GM12878 (cell line): ENCODE results near the gene KRTAP9-4.

Experiments
- BACH1 ChIP-seq: fragments of 450-650 bp; IDR thresholded peaks from 2 replicates; pipeline ENCODE4 v1.6.1; 2017; ENCODE audit warnings: mild to moderate bottlenecking, borderline replicate concordance
- BRCA1 ChIP-seq: IDR thresholded peaks from 2 replicates; pipeline ENCODE4 v1.6.1; 2011; ENCODE audit warnings: low read depth, low read length, improper control_type of control experiment
- CREM ChIP-seq: IDR thresholded peaks from 2 replicates; pipeline ENCODE4 v1.6.1; 2014; ENCODE audit warnings: antibody characterized with exemption, low read depth
- FOS ChIP-seq: IDR thresholded peaks from 3 replicates; pipeline ENCODE4 v1.6.1; 2011; ENCODE audit warnings: borderline replicate concordance; ENCODE audit not compliant: insufficient read length; ENCODE audit errors: extremely low read depth
- NR2C2 ChIP-seq: IDR thresholded peaks from 2 replicates; pipeline ENCODE4 v1.6.1; 2011; ENCODE audit warnings: borderline replicate concordance, low read depth; ENCODE audit not compliant: control insufficient read depth, insufficient read length
- NRF1 ChIP-seq: conservative IDR thresholded peaks from 2 replicates; pipeline ENCODE4 v1.6.1; 2011; ENCODE audit warnings: mild to moderate bottlenecking, low read depth, low read length, improper control_type of control experiment
- POLR2A ChIP-seq: IDR thresholded peaks from 2 replicates; pipeline ENCODE4 v1.6.1; 2011; ENCODE audit warnings: low read depth, mild to moderate bottlenecking, low read length
- POLR2AphosphoS5 ChIP-seq: IDR thresholded peaks from 2 replicates; pipeline ENCODE4 v1.6.1; 2011; ENCODE audit warnings: mild to moderate bottlenecking, low read length, inconsistent platforms
- RB1 ChIP-seq: fragments of 450-650 bp; formaldehyde crosslinking; IDR thresholded peaks from 2 replicates; pipeline ENCODE4 v1.6.1; 2017; ENCODE audit warnings: mild to moderate bottlenecking, borderline replicate concordance
- SP1 ChIP-seq: IDR thresholded peaks from one replicate; pipeline ENCODE4 v1.6.1; 2011; ENCODE audit warnings: low read depth, low read length
- STAT1 ChIP-seq: fragments of 450-650 bp; conservative IDR thresholded peaks from 2 replicates; pipeline ENCODE4 v1.6.1; 2014; ENCODE audit warnings: antibody characterized with exemption, mild to moderate bottlenecking
- TAF1 ChIP-seq: IDR thresholded peaks from 2 replicates; pipeline ENCODE4 v1.6.1; 2011; ENCODE audit warnings: mild to moderate bottlenecking, low read depth, low read length, borderline replicate concordance
- TF ChIP-seq, protein P1 (sequence below): fragments of 450-650 bp; IDR thresholded peaks from 2 replicates; pipeline ENCODE4 v1.6.1; 2018; ENCODE audit warnings: mild to moderate bottlenecking, low read depth, moderate library complexity; ENCODE audit not compliant: partially characterized antibody
- TF ChIP-seq, protein P2 (sequence below): IDR thresholded peaks from 2 replicates; pipeline ENCODE4 v1.6.1; 2012; ENCODE audit warnings: mild to moderate bottlenecking, low read depth, low read length

DNA sequence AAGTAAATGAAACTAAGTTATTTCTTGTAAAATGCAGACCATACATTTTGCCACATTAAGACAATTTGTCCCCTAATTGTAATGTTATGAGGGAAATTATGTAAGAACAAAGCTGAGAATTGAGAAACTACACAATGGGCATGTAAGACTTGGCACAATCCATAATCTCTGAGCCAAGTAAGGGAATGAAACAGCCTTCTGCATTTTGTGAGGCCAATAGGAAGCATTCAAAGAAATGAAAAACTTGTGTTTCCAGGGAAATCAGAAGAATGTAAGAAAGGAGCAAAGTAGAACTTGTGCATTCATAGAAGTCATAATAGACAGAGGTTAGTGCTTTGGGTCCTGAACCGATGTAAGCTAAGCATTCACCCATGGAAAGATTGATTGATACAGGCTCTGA is 1.8 kb downstream of the KRTAP9-4 start:
- TF ChIP-seq RB1 = no peak
- TF ChIP-seq CREM = no peak
- TF ChIP-seq, protein P1, sequence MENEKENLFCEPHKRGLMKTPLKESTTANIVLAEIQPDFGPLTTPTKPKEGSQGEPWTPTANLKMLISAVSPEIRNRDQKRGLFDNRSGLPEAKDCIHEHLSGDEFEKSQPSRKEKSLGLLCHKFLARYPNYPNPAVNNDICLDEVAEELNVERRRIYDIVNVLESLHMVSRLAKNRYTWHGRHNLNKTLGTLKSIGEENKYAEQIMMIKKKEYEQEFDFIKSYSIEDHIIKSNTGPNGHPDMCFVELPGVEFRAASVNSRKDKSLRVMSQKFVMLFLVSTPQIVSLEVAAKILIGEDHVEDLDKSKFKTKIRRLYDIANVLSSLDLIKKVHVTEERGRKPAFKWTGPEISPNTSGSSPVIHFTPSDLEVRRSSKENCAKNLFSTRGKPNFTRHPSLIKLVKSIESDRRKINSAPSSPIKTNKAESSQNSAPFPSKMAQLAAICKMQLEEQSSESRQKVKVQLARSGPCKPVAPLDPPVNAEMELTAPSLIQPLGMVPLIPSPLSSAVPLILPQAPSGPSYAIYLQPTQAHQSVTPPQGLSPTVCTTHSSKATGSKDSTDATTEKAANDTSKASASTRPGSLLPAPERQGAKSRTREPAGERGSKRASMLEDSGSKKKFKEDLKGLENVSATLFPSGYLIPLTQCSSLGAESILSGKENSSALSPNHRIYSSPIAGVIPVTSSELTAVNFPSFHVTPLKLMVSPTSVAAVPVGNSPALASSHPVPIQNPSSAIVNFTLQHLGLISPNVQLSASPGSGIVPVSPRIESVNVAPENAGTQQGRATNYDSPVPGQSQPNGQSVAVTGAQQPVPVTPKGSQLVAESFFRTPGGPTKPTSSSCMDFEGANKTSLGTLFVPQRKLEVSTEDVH = no peak
- TF ChIP-seq NR2C2 = no peak
- TF ChIP-seq NRF1 = no peak
- TF ChIP-seq FOS = no peak
- TF ChIP-seq, protein P2, sequence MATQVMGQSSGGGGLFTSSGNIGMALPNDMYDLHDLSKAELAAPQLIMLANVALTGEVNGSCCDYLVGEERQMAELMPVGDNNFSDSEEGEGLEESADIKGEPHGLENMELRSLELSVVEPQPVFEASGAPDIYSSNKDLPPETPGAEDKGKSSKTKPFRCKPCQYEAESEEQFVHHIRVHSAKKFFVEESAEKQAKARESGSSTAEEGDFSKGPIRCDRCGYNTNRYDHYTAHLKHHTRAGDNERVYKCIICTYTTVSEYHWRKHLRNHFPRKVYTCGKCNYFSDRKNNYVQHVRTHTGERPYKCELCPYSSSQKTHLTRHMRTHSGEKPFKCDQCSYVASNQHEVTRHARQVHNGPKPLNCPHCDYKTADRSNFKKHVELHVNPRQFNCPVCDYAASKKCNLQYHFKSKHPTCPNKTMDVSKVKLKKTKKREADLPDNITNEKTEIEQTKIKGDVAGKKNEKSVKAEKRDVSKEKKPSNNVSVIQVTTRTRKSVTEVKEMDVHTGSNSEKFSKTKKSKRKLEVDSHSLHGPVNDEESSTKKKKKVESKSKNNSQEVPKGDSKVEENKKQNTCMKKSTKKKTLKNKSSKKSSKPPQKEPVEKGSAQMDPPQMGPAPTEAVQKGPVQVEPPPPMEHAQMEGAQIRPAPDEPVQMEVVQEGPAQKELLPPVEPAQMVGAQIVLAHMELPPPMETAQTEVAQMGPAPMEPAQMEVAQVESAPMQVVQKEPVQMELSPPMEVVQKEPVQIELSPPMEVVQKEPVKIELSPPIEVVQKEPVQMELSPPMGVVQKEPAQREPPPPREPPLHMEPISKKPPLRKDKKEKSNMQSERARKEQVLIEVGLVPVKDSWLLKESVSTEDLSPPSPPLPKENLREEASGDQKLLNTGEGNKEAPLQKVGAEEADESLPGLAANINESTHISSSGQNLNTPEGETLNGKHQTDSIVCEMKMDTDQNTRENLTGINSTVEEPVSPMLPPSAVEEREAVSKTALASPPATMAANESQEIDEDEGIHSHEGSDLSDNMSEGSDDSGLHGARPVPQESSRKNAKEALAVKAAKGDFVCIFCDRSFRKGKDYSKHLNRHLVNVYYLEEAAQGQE = no peak
- no peak for TF ChIP-seq POLR2A
- no peak for TF ChIP-seq BRCA1
- TF ChIP-seq STAT1 = no peak
- no peak for TF ChIP-seq POLR2AphosphoS5
- TF ChIP-seq TAF1 = no peak
- no peak for TF ChIP-seq SP1
- no peak for TF ChIP-seq BACH1
